Endothelial cell (in vitro differentiated cells): Measurements from ENCODE around the gene CDC42BPG. TPM values are rescaled to one million over a fixed set of nuclear protein-coding genes. Genes with fewer than 3 reads are reported as not detected.

Experiments
- DNase-seq: peaks from one replicate; pipeline ENCODE4 v3.0.0; 2021; ENCODE audit warnings: low spot score
- H3K27ac Mint-ChIP-seq: one replicate; pipeline ENCODE4 v1.8.0; 2021; ENCODE audit warnings: mixed read lengths, inconsistent platforms; ENCODE audit not compliant: unreplicated experiment
- H3K27me3 Mint-ChIP-seq: one replicate; pipeline ENCODE4 v1.8.0; 2021; ENCODE audit warnings: mild to moderate bottlenecking, moderate library complexity, mixed read lengths, inconsistent platforms; ENCODE audit not compliant: unreplicated experiment
- H3K36me3 Mint-ChIP-seq: one replicate; pipeline ENCODE4 v1.8.0; 2021; ENCODE audit warnings: mild to moderate bottlenecking, low read depth, mixed read lengths, inconsistent platforms; ENCODE audit not compliant: unreplicated experiment
- H3K4me1 Mint-ChIP-seq: one replicate; pipeline ENCODE4 v1.8.0; 2021; ENCODE audit warnings: mild to moderate bottlenecking, mixed read lengths, inconsistent platforms; ENCODE audit not compliant: unreplicated experiment
- H3K4me3 Mint-ChIP-seq: one replicate; pipeline ENCODE4 v1.8.0; 2021; ENCODE audit warnings: mild to moderate bottlenecking, mixed read lengths, inconsistent platforms; ENCODE audit not compliant: unreplicated experiment
- H3K9me3 Mint-ChIP-seq: one replicate; pipeline ENCODE4 v1.8.0; 2021; ENCODE audit warnings: mixed read lengths, inconsistent platforms; ENCODE audit not compliant: unreplicated experiment
- long read RNA-seq: library from polyadenylated mRNA; unstranded; transcript quantifications from one replicate; pipeline ENCODE4 v2.0.0, GENCODE V29; 2020; ENCODE audit not compliant: unreplicated experiment
- total RNA-seq: library from RNA; stranded (reverse); fragmentation: NEBNext Ultra II Directional; extraction: Animal tissue kit (Norgen Biotek cat#: 25700); gene quantifications from one replicate; pipeline ENCODE4 v1.2.1, GENCODE V29; 2021; ENCODE audit not compliant: unreplicated experiment
- TF ChIP-seq, protein P1 (sequence below): fragments of 200-600 bp; sonication (generic); IDR thresholded peaks from one replicate; pipeline ENCODE4 v1.5.0; 2021; ENCODE audit warnings: antibody characterized with exemption; ENCODE audit not compliant: unreplicated experiment

CDC42BPG gene
- 4.1 TPM for total RNA-seq
- long read RNA-seq: 0 reads

DNA sequence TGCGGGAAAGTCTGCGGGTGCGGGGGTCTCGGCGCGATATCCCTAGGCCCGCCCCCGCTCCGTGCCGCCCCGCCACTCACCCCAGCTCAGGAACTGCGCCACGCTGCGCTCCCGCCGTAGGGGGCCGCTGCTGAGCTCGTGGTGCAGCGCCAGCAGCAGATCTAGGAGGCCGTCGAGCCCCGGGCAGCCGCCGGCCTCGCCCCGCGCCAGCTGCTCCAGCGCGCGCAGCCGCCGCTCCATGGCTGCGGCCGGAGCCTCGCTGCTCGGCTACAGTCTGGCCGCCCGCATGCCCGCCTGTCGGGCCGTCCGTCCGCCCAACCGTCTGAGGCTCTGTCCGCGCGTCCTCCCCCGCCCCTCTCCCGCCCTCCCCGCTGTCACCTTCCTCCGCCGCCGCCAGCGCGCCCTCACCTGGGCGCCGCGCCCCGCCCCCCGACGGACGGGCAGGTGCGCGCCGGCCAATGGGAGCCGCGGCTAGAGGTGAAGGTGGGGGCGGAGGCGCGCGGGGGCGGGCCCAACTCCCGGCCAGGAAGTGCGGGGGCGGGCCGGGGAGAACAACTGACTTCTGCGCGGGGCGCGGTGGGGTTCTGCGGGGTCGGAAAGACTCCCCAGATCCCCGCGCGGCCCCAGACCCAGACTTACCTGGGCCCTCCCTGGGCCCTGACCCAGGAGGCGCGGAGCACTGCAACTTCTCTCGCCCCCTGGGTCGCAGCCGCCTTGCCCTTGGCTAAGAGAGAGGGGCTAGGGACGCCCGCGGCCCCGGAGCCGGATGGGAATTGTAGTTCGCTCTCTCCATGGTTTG, at the start of gene CDC42BPG:
TSS of gene CDC42BPG (minus strand) at position 324 of the 799 bp plus-strand sequence. CDS start at position 240, 84 bp downstream.
- Mint-ChIP-seq H3K4me3 (peak within 1 kb of the TSS; percentile 92), H3K27me3 (peaks cover 10% of the 10 kb centered on the region), H3K36me3 (peaks cover 1% of the 10 kb centered on the region), H3K9me3 (no peaks in the 10 kb centered on the region), H3K4me1 (peaks cover 7% of the 10 kb centered on the region), H3K27ac (no peak within 1 kb of the TSS)
- TF ChIP-seq, protein P1, sequence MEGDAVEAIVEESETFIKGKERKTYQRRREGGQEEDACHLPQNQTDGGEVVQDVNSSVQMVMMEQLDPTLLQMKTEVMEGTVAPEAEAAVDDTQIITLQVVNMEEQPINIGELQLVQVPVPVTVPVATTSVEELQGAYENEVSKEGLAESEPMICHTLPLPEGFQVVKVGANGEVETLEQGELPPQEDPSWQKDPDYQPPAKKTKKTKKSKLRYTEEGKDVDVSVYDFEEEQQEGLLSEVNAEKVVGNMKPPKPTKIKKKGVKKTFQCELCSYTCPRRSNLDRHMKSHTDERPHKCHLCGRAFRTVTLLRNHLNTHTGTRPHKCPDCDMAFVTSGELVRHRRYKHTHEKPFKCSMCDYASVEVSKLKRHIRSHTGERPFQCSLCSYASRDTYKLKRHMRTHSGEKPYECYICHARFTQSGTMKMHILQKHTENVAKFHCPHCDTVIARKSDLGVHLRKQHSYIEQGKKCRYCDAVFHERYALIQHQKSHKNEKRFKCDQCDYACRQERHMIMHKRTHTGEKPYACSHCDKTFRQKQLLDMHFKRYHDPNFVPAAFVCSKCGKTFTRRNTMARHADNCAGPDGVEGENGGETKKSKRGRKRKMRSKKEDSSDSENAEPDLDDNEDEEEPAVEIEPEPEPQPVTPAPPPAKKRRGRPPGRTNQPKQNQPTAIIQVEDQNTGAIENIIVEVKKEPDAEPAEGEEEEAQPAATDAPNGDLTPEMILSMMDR: peak; percentile 51
- DNase-seq: peak; percentile 80

DNA sequence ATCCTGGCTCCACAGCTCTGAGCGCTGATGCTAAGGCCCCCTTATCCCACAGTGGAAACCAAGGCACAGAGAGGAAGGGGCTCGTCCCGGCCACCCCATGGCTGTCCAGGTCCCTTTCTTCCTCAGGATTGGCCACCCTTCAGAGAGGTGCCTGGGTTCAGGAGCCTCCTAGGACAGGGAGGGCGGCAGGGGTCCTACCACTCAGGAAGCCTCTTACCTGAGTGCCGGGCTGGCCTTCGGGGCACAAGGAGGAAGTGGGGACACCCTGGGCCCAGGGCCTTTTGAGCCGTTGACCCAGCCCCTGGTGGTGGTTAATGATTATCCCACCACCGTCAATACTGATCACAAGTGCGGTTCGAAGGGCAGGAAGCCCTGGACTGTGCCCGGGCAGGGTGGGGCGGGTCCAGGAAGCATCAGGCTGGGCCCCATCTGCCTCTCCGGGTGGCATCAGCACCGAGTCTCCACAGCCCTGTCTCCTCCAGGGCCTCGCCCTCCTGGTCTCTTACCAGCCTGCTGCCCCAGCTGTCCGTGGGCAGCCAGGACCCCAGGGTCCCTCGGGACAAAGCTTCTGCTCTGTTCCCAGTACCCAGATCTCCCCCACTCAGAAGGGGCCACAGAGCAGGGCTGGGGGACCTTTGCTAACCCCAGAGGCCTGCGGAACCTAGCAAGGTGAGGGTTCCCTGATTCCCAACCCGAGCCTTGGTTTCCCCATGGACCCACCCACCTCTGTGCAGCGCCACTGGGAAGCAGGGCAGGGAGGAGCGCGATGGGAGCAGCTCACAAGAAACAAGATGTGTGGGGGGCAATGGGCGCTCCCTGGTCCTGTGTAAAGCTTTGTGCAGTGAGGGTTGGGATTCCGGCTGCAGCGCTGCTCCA, 49.0 kb upstream of the CDC42BPG start:
- Mint-ChIP-seq H3K36me3 (peaks cover 5% of the 10 kb centered on the region), H3K4me3 (no peak overlapping the region), H3K9me3 (no peaks in the 10 kb centered on the region), H3K27ac (no peak overlapping the region), H3K4me1 (peaks cover 5% of the 10 kb centered on the region), H3K27me3 (peaks cover 8% of the 10 kb centered on the region)
- DNase-seq: no peak
- TF ChIP-seq, protein P1: no peak

DNA sequence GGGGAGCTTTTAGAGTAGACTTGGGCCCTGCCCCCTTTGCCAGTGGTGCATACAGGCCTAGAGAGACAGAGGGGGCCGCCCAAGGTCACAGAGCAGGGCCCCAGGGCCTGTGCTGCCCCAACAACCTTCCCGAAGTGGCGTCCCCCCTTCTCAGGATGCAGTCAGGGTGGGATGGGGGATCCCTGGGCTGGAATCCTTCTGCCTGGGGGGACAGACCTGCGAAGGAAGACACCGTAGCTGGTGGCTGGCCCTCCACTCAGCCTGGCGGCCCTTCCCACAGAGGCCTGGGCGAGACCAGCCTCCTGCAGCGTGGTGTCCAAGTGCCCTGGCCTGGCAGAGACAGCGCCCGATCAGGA, 48.4 kb upstream of the CDC42BPG start:
- no peak for DNase-seq
- Mint-ChIP-seq H3K27me3 (peaks cover 8% of the 10 kb centered on the region), H3K9me3 (no peaks in the 10 kb centered on the region), H3K4me1 (peaks cover 9% of the 10 kb centered on the region), H3K36me3 (peaks cover 5% of the 10 kb centered on the region), H3K27ac (no peak overlapping the region), H3K4me3 (no peak overlapping the region)
- TF ChIP-seq, protein P1: no peak

GRCh38 chr11:64892411-64892831, 48.0 kb upstream of the CDC42BPG start:
- Mint-ChIP-seq H3K27ac (peak overlapping the region; percentile 10), H3K36me3 (peaks cover 5% of the 10 kb centered on the region), H3K4me3 (no peak overlapping the region), H3K4me1 (peaks cover 11% of the 10 kb centered on the region), H3K9me3 (no peaks in the 10 kb centered on the region), H3K27me3 (peaks cover 8% of the 10 kb centered on the region)
- TF ChIP-seq, protein P1: no peak
- DNase-seq: no peak
